NCI-H524 treated with DMSO at 0.1 percent for 48 hours (cell line): ENCODE measurements around the gene PAQR6.

ENCODE experiments used
- DNase-seq: peaks from one replicate; lab custom pipeline; 2025; lab: John Stamatoyannopoulos, UW

Gene PAQR6

DNA sequence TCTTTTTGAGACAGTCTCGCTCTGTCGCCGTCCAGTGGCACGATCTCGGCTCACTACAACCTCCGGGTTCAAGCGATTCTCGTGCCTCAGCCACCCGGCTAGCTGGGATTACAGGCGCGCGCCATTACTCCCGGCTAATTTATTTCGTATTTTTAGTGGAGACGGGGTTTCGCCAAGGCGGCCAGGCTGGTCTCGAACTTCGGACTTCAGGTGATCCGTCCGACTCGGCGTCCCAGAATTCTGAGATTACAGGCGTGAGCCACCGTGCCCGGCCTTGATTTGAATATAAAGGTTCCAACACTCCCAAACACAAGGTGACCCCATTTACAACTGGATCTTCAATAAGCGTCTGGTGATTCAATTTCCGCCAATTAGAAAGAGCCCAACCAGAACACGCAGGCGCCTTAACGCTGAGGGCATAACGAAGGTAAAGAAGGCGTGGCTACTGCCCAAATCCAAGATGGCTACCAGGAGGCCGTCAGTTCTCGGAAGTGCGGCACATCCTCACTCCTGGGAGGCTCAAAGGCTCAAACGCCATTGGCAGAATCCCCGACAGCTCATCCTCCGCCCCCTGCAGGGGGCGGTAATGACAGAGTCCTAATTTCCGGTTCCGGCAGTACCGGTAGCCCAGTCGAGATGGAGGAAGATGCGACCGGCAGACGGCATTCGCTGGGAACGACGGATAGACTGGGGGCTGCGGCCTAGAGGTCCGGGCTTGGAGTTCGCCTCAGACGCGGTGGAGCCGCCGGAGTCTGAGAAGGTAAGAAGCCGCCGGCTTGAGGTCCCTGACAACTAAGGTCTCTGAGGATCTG lies 54.2 kb downstream of the PAQR6 start, which contains the start of gene SLC25A44:
Gene SLC25A44 (plus strand): TSS at position 617 of the 812 bp plus-strand sequence. CDS start 5,744 bp downstream, outside the sequence.
- DNase-seq = peak; percentile 94
